ENCODE measurements around the gene RASA4.
"Not testable (repeated sequence)": the region's sequence is repeated elsewhere in the genome, so short reads cannot be mapped to it uniquely, and the experiment has no call there.

GRCh38 chr7:102627271-102627904 lies 10.8 kb upstream of the RASA4 start:
- not testable (repeated sequence) for TF ChIP-seq EZH2 (IDR thresholded peaks at IDR 0.05; ENCODE audit: borderline replicate concordance, insufficient read depth, low read depth, low read length, poor library complexity, severe bottlenecking); CTCF (IDR thresholded peaks at IDR 0.05)

All from B cell (primary cell).